K562 (cell line): ENCODE results near the gene REPS1. TPM values are rescaled to one million over a fixed set of nuclear protein-coding genes. Genes with fewer than 3 reads are reported as not detected.

Experiments used
- ERF ChIP-seq: fragments of 450-650 bp; formaldehyde crosslinking; IDR thresholded peaks from 2 replicates; pipeline ENCODE4 v1.4.0; 2020; ENCODE audit warnings: mild to moderate bottlenecking, mixed read lengths
- ESRRA ChIP-seq: fragments of 450-650 bp; IDR thresholded peaks from 2 replicates; pipeline ENCODE4 v1.6.1; 2014; ENCODE audit warnings: low read depth, mild to moderate bottlenecking, moderate library complexity, borderline replicate concordance
- FIP1L1 ChIP-seq: fragments of 200-400 bp; formaldehyde crosslinking; IDR thresholded peaks from 2 replicates; pipeline ENCODE4 v1.6.1; 2018; ENCODE audit warnings: mild to moderate bottlenecking, low read depth, low read length; ENCODE audit not compliant: poor library complexity, severe bottlenecking
- GTF2B ChIP-seq: IDR thresholded peaks from 2 replicates; pipeline ENCODE4 v1.6.1; 2011; ENCODE audit not compliant: insufficient read length; ENCODE audit errors: extremely low read depth
- GTF3C2 ChIP-seq: IDR thresholded peaks from 3 replicates; pipeline ENCODE4 v1.6.1; 2011; ENCODE audit warnings: borderline replicate concordance, mild to moderate bottlenecking, moderate library complexity; ENCODE audit not compliant: insufficient read length; ENCODE audit errors: extremely low read depth
- PCBP1 ChIP-seq: fragments of 200-400 bp; formaldehyde crosslinking; IDR thresholded peaks from 2 replicates; pipeline ENCODE4 v1.6.1; 2018; ENCODE audit warnings: mild to moderate bottlenecking, low read depth, low read length; ENCODE audit not compliant: poor library complexity, severe bottlenecking
- PRDM10 ChIP-seq: fragments of 450-650 bp; IDR thresholded peaks from 2 replicates; pipeline ENCODE4 v1.6.1; 2018; ENCODE audit not compliant: partially characterized antibody
- RB1 ChIP-seq: fragments of 450-650 bp; IDR thresholded peaks from 2 replicates; pipeline ENCODE4 v1.6.1; 2017; ENCODE audit warnings: low read depth, mild to moderate bottlenecking
- ZMIZ1 ChIP-seq, 2 experiments: fragments of 150-350 bp in 1 of 2; IDR thresholded peaks; 2 replicates each; pipeline ENCODE4 v1.6.1; 2012 to 2016; ENCODE audit warnings: low read depth in 2 of 2, low read length in 2 of 2, mild to moderate bottlenecking in 1 of 2, moderate library complexity in 1 of 2
- ZNF212 ChIP-seq: fragments of 450-650 bp; formaldehyde crosslinking; IDR thresholded peaks from 2 replicates; pipeline ENCODE4 v1.4.0; 2020; ENCODE audit warnings: mild to moderate bottlenecking
- polyA plus RNA-seq, 8 experiments: library from polyadenylated mRNA; depleted of rRNA in 4 of 8; stranded (reverse) in 5 of 8; unstranded in 3 of 8; fragments of >200 nt; fragmentation: Nextera tagmentation in 2 of 8; fragmentation: Illumina TruSeq in 1 of 8; extraction: Ambion mirVana in 2 of 8; extraction: Trizol in 1 of 8; gene quantifications; 2 replicates each; pipeline versions ENCODE4 v1.2.1 to v1.2.3, GENCODE V29; 2011 to 2014; ENCODE audit warnings: inconsistent platforms in 1 of 8, missing spikeins in 1 of 8
- total RNA-seq, 7 experiments: library from RNA; depleted of rRNA in 6 of 7; stranded (reverse); fragments of >200 nt in 6 of 7; fragmentation: Illumina TruSeq in 2 of 7; extraction: Trizol in 2 of 7; gene quantifications; 2 replicates each; pipeline versions ENCODE4 v1.2.1 to v1.2.3, GENCODE V29; 2011 to 2021; ENCODE audit warnings: low replicate concordance in 1 of 7

The REPS1 gene
- total and polyA plus RNA-seq, 9 of the 15 experiments (the other 6 are each of a cell fraction or from before 2014, with no cell fraction given): 7.9 to 36.0 (median 27.8) TPM

- peak; percentile 66 for TF ChIP-seq GTF3C2
- TF ChIP-seq ZNF212 (CRISPR knock-in tag): no peak
- no peak for TF ChIP-seq ESRRA
- TF ChIP-seq ZMIZ1 (IDR thresholded peaks at IDR 0.05; ENCODE audit: low read depth in 2 of 2, low read length in 2 of 2): peak in 1 of 2 experiments; percentile 34; a peak in 1 of 4 replicates
- peak; percentile 70 for TF ChIP-seq RB1
- no peak for TF ChIP-seq GTF2B
- TF ChIP-seq PCBP1: peak; percentile 86
- TF ChIP-seq PRDM10: peak; percentile 74
- no peak for TF ChIP-seq ERF
- peak; percentile 88 for TF ChIP-seq FIP1L1
These were observed at the start of gene REPS1 (continued) for GRCh38 chr6:138987643-138988468.
